Fibroblast of villous mesenchyme (primary cell): ENCODE data around the gene DLGAP1. TPM values are rescaled to one million over a fixed set of nuclear protein-coding genes. Genes with fewer than 3 reads are reported as not detected.

Experiments used
- DNase-seq: peaks from one replicate; pipeline ENCODE4 v3.0.0-alpha.2; 2010; ENCODE audit warnings: low read depth
- H3K4me3 ChIP-seq: 2 replicates; pipeline ENCODE4 v1.5.1; 2011; ENCODE audit warnings: low read depth, mild to moderate bottlenecking, low read length
- total RNA-seq: library from RNA; depleted of rRNA; stranded (reverse); fragments of >200 nt; gene quantifications from 2 replicates; pipeline ENCODE4 v1.2.3, GENCODE V29; 2012
- TF ChIP-seq, protein P1 (sequence below): IDR thresholded peaks from 2 replicates; pipeline ENCODE4 v1.5.1; 2012; ENCODE audit warnings: low read depth, mild to moderate bottlenecking, low read length; ENCODE audit not compliant: insufficient read depth

DLGAP1 gene
- total RNA-seq, 1 donor = 0.86 TPM

DNA sequence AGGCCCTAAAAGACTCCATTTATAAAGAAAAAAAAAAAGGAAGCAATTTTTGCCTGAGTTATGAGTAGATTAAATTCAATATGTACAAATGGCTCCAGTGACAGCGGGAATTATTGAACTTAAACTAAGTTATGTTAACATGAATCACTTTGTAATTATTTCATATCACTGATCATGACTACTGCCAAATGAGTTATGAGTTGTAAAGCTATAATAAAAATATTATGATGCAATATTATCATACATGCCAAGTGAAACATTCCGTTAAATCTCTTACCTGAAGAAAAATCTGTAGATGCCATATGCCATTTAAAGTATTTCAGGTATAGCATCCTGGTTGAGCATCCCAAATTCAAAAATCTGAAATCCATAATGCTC is 217.5 kb downstream of the DLGAP1 start:
- H3K4me3 ChIP-seq = no peak overlapping the region
- TF ChIP-seq, protein P1, sequence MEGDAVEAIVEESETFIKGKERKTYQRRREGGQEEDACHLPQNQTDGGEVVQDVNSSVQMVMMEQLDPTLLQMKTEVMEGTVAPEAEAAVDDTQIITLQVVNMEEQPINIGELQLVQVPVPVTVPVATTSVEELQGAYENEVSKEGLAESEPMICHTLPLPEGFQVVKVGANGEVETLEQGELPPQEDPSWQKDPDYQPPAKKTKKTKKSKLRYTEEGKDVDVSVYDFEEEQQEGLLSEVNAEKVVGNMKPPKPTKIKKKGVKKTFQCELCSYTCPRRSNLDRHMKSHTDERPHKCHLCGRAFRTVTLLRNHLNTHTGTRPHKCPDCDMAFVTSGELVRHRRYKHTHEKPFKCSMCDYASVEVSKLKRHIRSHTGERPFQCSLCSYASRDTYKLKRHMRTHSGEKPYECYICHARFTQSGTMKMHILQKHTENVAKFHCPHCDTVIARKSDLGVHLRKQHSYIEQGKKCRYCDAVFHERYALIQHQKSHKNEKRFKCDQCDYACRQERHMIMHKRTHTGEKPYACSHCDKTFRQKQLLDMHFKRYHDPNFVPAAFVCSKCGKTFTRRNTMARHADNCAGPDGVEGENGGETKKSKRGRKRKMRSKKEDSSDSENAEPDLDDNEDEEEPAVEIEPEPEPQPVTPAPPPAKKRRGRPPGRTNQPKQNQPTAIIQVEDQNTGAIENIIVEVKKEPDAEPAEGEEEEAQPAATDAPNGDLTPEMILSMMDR = no peak
- no peak for DNase-seq

- TF ChIP-seq, protein P1 = no peak
- no peak for DNase-seq
- H3K4me3 ChIP-seq = no peak overlapping the region
Measured at GRCh38 chr18:4236940-4237663, 218.0 kb downstream of the DLGAP1 start.

GRCh38 chr18:4233468-4233867 is 221.6 kb downstream of the DLGAP1 start:
- TF ChIP-seq, protein P1 = no peak
- DNase-seq = no peak
- no peak overlapping the region for H3K4me3 ChIP-seq

GRCh38 chr18:4232656-4233055 is 222.5 kb downstream of the DLGAP1 start:
- TF ChIP-seq, protein P1 = no peak
- DNase-seq = no peak
- no peak overlapping the region for H3K4me3 ChIP-seq

GRCh38 chr18:4231260-4231659 is 223.8 kb downstream of the DLGAP1 start:
- TF ChIP-seq, protein P1 = no peak
- no peak overlapping the region for H3K4me3 ChIP-seq
- no peak for DNase-seq

DNA sequence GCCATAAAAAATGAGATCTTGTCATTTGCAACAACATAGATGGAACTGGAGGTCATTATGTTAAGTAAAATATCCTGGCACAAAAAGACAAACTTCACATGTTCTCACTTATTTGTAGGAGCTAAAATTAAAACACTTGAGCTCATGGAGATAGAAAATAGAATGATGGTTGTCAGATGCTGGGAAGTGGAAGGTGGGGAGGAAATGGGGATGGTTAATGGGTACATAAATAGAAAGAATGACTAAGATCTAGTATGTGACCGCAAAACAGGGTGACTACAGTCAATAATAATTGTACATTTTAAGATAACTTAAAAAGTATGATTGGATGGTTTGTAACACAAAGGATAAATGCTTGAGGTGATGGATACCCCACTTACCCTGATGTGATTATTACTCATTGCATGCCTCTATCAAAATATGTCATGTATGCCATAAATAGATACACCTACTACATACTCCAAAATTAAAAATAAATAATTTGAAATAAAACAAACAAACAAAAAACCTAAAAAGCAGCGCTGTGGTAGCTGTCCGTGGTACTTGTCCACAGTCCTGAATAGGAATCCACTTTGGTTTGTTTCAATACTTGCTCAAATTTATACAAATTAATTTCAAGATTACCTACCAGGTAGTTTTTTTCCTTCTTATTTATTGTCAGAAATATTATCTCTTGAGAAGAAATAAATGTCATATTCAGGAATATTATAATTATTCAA is 224.5 kb downstream of the DLGAP1 start:
- no peak for DNase-seq
- TF ChIP-seq, protein P1 = no peak

More for the DNA sequence above, 224.5 kb downstream of the DLGAP1 start:
- no peak overlapping the region for H3K4me3 ChIP-seq
